Astrocyte of the spinal cord (primary cell): ENCODE measurements around the gene CCDC102A.

Source experiments
- DNase-seq: peaks from one replicate; pipeline ENCODE4 v3.0.0; 2011; ENCODE audit warnings: low read depth, low spot score
- H3K4me3 ChIP-seq: 2 replicates; pipeline ENCODE4 v1.5.1; 2011; ENCODE audit warnings: low read depth, mild to moderate bottlenecking, low read length, moderate library complexity
- in situ Hi-C: cut with HindIII; loops from 2 replicates; pipeline ENCODE4 v1.10.0; 2017; ENCODE audit warnings: low sequenced_read_pairs
- TF ChIP-seq, protein P1 (sequence below): IDR thresholded peaks from 2 replicates; pipeline ENCODE4 v1.5.1; 2012; ENCODE audit warnings: low read depth, mild to moderate bottlenecking, low read length, inconsistent platforms

Gene CCDC102A

GRCh38 chr16:57514371-57514770 is 22.0 kb downstream of the CCDC102A start:
- no peak for DNase-seq
- TF ChIP-seq, protein P1, sequence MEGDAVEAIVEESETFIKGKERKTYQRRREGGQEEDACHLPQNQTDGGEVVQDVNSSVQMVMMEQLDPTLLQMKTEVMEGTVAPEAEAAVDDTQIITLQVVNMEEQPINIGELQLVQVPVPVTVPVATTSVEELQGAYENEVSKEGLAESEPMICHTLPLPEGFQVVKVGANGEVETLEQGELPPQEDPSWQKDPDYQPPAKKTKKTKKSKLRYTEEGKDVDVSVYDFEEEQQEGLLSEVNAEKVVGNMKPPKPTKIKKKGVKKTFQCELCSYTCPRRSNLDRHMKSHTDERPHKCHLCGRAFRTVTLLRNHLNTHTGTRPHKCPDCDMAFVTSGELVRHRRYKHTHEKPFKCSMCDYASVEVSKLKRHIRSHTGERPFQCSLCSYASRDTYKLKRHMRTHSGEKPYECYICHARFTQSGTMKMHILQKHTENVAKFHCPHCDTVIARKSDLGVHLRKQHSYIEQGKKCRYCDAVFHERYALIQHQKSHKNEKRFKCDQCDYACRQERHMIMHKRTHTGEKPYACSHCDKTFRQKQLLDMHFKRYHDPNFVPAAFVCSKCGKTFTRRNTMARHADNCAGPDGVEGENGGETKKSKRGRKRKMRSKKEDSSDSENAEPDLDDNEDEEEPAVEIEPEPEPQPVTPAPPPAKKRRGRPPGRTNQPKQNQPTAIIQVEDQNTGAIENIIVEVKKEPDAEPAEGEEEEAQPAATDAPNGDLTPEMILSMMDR, result no peak
- no peak overlapping the region for H3K4me3 ChIP-seq
- in situ Hi-C loops, result no loop called here

DNA sequence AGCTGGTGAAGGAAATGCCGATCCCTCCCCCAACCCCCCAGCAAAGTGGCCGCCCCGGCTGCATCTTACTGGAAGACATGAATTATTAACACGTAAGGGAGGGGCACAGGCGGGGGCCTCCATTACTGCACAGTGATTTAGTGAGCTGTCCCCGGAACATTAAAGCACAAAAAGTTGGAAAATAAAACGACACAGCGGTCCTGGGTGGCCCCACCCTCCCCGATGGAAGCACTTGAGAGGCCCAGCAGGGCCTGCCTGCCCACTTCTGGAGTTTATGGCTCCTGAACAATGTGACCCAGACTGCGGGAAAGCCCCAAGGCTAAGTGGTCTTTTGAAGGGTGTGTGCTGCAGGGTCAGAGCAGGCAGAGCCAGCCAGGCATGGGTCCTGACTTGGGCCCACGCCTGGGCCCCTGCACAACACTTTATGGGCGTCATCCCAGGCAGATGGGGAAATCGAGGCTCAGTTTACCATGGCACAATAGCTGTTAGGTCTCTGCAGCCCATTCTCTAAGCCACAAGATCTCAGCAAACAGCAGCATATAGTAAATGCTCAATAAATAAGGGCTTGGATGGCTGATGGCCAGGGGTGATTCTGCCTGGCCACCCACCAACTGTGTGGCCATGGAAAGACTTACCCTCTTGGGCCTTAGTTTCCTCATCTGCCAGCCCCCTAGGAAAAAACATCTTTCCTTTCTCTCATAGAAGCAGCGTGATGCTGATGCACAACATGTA is 22.8 kb downstream of the CCDC102A start:
- TF ChIP-seq, protein P1, result no peak
- in situ Hi-C loops, result no loop called here
- no peak for DNase-seq
- H3K4me3 ChIP-seq, result no peak overlapping the region

GRCh38 chr16:57512296-57513001 is 23.9 kb downstream of the CCDC102A start:
- no peak for DNase-seq
- in situ Hi-C loops, result no loop called here
- H3K4me3 ChIP-seq, result no peak overlapping the region
- TF ChIP-seq, protein P1, result no peak

DNA sequence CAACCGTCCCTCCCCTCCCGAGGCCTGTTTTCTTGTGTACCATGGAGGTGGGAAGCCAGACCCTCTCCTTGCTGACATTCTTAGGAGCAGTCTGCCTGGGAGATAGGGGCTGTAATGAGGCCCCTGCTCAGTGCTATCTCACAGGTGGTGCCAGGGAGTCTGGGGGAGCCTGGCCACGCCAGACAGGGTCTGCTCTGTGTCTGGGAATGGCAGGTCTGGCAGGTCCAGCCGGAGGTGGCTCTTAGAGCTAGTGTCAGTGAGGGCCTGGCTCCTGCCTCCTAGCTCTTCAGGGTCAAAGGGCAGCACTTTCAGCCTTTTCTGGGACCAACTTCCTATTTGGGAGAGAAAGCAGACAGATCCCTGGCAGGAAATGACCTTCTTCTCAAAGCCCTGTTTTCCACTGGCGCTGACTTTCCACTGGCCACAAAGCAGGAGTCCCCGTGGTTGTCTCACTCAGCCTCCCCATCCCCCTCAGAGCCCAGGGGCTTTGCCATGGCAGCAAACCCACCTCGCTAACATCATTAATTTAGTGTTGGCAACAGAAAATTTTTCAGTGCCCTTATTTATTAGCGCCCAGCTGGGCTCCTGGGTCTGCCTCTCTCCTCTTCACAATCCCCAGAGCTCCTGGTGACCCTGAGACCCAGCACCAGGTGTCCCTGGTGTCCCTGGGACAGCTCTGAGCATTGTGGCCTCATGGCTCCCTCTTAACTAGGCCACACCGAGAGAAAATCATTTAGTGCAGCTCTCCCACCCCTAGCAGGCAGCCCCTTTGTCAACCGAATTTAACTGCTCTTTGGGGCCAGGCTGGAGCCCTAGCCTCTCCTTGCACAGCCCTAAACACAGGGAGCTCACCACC is 26.1 kb downstream of the CCDC102A start:
- DNase-seq, result no peak
- no peak overlapping the region for H3K4me3 ChIP-seq
- TF ChIP-seq, protein P1, result no peak
- in situ Hi-C loops, result no loop called here

- in situ Hi-C loops, result no loop called here
- no peak for DNase-seq
- no peak overlapping the region for H3K4me3 ChIP-seq
- TF ChIP-seq, protein P1, result no peak
These were observed 27.0 kb downstream of the CCDC102A start for GRCh38 chr16:57509231-57509923.

- in situ Hi-C loops, result no loop called here
- no peak overlapping the region for H3K4me3 ChIP-seq
- DNase-seq, result no peak
- TF ChIP-seq, protein P1, result no peak
These were observed 28.3 kb downstream of the CCDC102A start for GRCh38 chr16:57508035-57508425.
